ENCODE measurements around the gene SCMH1.

DNA sequence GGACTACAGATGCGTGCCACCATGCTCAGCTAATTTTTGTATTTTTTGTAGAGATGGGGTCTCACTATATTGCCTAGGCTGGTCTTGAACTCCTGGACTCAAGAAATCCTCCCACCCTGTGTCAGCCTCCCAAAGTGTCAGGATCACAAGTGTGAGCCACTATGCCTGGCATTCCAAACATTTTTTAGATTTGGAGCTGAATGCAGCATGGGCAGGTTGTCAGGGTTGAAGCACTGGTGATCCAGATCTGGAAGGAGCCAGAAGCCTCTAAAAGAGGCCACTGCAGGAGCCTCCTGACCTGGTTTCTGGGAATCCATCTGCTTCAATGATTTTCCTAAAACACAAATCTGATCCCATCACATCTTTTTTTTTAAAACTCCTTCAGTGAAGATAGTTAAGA lies 264.4 kb downstream of the SCMH1 start:
- TF ChIP-seq, protein P1, sequence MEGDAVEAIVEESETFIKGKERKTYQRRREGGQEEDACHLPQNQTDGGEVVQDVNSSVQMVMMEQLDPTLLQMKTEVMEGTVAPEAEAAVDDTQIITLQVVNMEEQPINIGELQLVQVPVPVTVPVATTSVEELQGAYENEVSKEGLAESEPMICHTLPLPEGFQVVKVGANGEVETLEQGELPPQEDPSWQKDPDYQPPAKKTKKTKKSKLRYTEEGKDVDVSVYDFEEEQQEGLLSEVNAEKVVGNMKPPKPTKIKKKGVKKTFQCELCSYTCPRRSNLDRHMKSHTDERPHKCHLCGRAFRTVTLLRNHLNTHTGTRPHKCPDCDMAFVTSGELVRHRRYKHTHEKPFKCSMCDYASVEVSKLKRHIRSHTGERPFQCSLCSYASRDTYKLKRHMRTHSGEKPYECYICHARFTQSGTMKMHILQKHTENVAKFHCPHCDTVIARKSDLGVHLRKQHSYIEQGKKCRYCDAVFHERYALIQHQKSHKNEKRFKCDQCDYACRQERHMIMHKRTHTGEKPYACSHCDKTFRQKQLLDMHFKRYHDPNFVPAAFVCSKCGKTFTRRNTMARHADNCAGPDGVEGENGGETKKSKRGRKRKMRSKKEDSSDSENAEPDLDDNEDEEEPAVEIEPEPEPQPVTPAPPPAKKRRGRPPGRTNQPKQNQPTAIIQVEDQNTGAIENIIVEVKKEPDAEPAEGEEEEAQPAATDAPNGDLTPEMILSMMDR (IDR thresholded peaks at IDR 0.05; ENCODE audit: poor library complexity) = no peak
- TF ChIP-seq EZH2 (IDR thresholded peaks at IDR 0.05; ENCODE audit: borderline replicate concordance) (no peak), EZH2phosphoT487 (IDR thresholded peaks at IDR 0.05; ENCODE audit: low read depth, severe bottlenecking, unreplicated experiment) (no peak)

Data from hepatocyte (in vitro differentiated cells).